Stimulated activated CD8-positive, alpha-beta memory T cell treated with anti-CD3 and anti-CD28 coated beads, Interleukin-15, amount 100 ng/mL, for 24 hours (primary cell): ENCODE data around the gene DROSHA.
A peak's percentile ranks its signal among the peaks of the same experiment; 100 is the strongest.
"Not testable (repeated sequence)": the region's sequence is repeated elsewhere in the genome, so short reads cannot be mapped to it uniquely, and the experiment has no call there.

Source experiments
- DNase-seq: peaks from one replicate; pipeline ENCODE4 v3.0.0-alpha.2; 2020; ENCODE audit warnings: low read depth

DROSHA gene, protein sequence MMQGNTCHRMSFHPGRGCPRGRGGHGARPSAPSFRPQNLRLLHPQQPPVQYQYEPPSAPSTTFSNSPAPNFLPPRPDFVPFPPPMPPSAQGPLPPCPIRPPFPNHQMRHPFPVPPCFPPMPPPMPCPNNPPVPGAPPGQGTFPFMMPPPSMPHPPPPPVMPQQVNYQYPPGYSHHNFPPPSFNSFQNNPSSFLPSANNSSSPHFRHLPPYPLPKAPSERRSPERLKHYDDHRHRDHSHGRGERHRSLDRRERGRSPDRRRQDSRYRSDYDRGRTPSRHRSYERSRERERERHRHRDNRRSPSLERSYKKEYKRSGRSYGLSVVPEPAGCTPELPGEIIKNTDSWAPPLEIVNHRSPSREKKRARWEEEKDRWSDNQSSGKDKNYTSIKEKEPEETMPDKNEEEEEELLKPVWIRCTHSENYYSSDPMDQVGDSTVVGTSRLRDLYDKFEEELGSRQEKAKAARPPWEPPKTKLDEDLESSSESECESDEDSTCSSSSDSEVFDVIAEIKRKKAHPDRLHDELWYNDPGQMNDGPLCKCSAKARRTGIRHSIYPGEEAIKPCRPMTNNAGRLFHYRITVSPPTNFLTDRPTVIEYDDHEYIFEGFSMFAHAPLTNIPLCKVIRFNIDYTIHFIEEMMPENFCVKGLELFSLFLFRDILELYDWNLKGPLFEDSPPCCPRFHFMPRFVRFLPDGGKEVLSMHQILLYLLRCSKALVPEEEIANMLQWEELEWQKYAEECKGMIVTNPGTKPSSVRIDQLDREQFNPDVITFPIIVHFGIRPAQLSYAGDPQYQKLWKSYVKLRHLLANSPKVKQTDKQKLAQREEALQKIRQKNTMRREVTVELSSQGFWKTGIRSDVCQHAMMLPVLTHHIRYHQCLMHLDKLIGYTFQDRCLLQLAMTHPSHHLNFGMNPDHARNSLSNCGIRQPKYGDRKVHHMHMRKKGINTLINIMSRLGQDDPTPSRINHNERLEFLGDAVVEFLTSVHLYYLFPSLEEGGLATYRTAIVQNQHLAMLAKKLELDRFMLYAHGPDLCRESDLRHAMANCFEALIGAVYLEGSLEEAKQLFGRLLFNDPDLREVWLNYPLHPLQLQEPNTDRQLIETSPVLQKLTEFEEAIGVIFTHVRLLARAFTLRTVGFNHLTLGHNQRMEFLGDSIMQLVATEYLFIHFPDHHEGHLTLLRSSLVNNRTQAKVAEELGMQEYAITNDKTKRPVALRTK (N-terminal part only)

DNA sequence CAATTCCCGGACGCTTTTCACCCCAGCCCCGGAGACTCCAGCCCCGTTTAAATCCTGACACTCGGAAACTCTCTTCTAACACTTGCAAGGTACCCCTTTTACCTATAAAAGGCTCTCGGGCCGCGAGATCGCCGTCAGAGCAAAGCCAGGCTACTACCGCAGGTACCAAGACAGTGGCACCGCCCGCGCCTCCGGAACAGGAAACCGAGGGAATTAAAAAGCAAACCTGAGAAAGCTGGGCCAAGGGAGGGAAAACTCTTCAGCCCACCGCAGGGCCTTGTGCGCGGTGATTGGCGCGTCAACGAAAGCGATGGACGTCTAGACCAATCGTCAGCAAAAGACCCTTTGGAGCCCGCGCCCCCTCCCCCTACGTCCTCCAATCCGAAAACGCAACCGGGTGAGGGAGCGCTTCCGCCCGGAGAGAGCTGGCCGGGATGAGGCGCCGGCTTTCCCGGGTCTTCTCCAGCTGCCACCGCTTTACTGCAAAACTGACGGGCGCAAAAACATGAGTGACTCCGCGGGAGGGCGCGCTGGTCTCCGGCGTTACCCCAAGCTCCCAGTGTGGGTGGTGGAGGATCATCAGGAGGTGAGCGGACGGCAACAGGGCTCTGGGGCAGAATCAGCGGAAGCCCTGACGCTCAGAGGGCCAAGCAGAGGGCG is at the start of gene DROSHA, which contains the start of gene C5orf22:
Gene DROSHA, minus strand, starts transcription at position 206 of the 660 bp plus-strand sequence. CDS start 3,034 bp downstream, outside the sequence.
Gene C5orf22, plus strand, starts transcription at position 414 of the 660 bp plus-strand sequence. Its CDS starts 92 bp downstream, at position 506.
- peak; percentile 76 for DNase-seq

DNA sequence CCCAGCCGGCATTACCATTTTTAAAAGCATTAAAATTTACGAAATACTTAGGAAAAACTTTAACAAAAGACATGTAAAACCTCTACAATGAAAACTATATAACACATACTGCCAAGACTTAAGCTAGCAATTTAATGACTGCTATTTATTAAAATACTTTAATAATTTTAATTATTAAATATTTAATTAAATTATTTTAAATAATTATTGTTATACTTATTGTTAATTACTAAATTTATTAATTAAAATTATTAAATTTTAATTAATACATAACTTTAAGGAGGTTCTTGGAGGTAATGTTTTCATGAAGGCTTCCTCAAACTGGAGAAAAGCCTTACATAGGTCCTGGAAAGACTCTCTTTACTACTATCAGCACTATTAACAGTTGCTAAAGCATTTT is 47.7 kb upstream of the DROSHA start:
- no peak for DNase-seq

DNA sequence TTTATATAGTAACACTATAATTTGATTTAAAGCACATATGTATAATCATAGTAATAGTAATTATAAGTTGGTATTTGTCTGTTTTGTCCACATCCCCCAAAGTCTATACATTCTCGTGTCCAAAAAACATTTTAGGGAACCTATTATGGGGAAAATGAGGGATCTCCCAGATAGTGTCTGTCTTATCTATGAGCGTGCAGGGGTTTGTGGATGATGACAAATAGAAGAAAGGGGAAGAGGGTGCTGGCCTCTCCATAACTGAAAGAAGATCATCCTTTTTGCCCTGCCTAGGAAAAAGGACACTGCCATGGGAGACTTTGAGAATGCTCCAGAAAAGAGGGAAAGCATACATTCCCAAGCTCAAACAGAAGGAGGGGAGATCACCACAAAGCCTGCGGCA is 45.5 kb upstream of the DROSHA start:
- DNase-seq: no peak

DNA sequence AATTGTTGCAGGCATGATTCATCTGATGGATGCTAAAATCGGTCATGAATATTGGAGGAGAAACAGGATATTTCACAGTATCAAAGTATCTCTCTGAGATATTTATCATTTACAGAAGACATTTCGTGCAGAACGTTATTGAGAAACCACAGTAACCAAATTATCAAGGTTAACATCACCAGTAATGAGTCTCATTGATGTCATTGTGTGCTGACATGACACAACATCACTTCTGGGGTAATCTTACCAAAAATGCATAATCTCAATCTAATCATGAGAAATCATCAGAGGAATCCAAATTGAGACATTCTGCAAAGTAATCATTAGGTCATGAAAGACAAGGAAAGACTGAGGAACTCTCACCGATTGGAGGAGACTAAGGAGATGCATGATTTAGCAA is 42.9 kb upstream of the DROSHA start:
- DNase-seq: no peak

DNA sequence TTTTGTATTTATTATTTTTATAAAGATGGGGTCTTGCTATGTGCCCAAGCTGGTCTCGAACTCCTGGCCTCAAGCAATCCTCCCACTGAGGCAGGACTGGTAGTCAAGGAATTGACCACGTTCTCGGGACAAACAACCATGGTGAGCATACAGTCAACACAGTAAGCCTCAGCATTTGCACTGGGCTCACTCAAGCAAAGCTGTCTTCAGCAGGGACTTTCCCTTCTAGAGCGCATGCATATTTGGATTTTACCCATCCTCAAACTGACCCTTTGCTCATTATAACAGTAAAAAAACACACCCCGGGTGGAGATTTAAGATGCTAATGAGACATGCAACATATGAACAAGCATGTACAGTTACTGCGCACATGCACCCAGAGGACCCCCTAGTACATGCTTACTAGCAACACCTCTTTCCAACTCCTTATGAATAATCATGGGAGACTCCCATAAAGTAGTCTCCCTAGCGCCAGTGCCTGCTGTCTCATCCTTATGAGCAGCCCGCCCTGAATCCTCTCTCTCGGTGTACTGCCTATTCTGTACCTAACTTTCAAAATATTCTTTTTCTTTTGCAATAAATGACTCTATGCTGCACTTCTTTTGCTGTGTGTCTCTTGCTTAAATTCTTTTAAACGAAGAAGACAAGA is 41.7 kb upstream of the DROSHA start:
- no peak for DNase-seq

DNA sequence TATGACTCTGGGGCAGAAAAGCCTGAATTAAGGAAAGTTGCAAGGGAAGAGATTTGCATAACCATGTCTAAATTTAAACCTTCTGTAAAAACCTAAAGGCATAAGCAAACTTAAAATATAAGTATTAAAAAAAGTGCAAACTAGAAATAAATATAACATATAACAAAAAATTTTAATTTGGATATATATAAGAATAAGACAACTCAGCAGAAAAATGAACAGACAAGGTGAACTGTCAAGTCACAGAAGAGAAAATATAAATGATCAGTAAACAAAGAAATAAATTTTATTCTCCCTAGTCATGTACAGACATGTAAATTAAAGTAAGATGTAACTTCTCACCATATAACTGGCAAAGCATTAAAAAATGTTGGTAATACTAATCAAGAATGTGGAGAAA is 37.2 kb upstream of the DROSHA start:
- no peak for DNase-seq

DNA sequence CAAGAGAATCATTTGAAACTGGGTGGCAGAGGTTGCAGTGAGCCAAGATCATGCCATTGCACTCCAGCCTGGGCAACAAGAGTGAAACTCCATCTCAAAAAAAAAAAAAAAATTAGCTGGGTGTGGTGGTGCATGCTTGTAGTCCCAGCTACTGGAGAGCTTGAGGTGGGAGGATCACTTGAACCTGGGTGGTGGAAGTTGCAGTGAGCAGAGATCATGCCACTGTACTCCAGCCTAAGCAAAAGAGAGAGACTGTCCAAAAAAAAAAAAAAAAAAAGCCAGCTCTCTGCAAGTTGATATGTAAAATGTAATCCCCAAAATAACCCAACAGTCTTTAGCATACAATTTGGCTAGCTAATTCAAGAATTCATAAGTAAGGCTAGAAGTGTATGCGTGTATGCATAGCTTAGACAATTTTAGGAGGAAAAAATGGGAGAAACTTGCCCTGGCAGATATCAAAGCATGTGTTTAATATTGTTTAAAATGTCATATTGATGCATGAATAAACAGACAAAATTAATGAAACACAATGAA is 36.5 kb upstream of the DROSHA start:
- no peak for DNase-seq

DNA sequence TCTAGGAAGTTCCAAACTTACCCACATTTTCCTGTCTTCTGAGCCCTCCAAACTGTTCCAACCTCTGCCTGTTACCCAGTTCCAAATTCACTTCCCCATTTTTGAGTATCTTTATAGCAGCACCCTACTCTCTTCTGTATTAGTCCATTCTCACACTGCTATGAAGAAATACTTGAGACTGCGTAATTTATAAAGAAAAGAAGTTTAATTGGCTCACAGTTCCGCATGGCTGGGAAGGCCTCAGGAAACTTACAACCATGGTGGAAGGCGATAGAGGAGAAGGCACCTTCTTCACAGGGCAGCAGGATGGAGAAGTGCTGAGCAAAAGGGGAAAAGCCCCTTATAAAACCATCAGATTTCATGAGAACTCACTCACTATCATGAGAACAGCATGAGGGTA is 34.5 kb upstream of the DROSHA start:
- DNase-seq: not testable (repeated sequence)

DNA sequence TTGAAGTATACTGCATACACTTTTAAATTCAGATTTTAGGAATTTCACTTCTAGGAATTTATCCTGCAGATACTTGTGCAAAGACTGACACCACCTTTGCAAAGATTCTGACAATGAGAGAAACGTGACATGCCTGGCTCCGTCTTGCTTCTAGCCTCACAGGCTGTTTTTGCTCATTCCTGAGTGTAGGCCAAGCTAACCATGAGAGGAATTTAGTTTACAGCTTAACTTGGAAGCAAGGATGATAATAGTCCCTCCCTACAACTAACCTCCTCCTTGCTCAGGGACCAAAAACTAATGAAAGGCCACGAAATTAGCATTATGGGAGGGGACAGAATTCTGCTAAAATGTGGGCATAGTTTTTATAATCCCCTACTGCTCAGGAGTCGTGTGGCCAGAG is 31.3 kb upstream of the DROSHA start:
- no peak for DNase-seq

DNA sequence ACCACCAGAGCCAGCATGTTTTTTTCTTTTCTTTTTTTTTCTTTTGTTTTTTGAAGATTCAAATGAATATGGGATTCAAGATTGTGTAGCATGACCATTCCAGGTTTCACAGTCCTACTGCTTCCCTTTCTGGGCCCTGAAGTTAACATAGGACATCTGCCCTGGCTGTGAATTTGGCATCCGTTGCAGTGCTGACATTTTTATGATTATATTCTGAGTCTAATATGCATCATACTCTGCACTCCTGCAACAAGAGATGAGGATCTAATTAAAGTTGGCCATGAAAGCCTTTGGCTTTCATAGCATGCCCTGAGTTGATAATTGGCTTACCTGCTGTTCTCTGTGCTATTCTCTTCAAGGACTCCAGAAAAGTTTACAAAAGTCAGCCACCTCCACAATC is 30.1 kb upstream of the DROSHA start:
- DNase-seq: no peak

DNA sequence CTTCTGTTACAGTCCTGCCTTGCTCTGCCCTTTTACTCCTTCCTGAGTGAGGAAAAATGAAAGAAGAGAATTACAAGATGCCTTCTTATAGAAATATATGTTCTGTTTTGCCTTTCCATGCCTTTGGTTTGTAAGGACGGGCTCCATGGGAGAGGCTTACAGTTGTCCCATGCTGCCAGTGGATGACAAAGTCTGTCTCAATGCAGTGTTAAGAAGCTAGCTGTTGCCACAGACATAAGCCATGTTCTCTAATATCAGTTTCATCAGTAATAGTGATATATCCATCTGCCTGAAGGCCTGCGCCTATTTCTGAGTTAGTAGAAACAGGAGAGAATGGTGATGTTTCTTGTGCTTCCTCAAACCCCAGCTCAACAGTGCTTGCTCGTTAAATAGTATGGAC is 28.0 kb upstream of the DROSHA start:
- no peak for DNase-seq

DNA sequence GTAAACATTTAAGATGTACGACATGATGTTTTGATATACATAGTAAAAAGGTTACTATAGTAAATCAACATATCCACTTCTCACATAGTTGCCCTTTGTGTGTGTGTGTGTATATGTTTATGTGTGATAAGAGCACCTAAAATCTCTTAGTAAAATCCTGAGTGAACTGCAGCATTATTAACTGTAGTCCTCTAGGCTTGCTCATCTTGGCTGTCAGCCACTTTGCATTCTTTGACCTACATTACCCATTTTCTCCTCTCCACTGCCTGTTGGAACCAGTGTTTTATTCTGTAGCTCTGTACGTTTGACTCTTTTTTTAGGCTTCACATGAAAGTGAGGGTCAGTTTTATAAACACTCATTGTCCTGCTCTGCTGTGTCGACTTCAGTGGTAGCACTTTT is 24.6 kb upstream of the DROSHA start:
- DNase-seq: no peak

DNA sequence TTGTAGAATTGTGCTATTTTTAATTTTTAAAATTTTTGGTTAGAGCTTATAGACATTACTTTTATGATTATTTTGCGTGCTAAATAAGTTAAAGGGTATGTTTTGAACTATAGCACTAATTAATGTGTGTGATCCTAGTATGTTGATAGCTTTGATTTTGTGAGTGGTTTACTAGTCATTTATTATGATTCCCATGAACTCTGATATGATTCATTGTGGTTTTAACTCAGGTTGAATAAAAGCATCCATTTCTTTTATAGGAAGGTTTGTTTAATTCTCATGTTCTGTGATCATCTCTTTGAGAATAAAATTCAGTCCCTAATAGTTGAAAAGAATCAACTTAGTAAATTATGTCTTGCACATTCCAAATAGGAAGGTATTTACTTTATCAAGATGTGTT is 22.7 kb upstream of the DROSHA start:
- no peak for DNase-seq

DNA sequence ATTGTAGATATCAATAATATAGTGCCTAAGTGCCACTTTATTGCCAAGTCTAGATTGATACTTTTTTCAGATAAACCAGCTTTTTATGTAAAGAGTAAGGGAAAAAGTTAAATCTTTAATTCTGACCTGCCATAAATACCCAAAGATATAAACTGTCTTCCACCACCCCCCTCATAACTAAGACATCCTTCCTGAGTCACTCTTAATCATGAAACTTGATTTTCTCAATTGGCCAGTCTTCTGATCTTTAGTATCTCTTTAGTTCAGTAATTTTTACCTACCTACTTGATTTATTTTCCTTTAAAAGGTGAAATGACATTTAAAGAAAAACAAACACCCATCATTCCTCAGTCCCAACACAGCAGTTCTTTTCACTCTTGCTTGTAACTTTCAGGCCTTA is 22.0 kb upstream of the DROSHA start:
- no peak for DNase-seq

DNA sequence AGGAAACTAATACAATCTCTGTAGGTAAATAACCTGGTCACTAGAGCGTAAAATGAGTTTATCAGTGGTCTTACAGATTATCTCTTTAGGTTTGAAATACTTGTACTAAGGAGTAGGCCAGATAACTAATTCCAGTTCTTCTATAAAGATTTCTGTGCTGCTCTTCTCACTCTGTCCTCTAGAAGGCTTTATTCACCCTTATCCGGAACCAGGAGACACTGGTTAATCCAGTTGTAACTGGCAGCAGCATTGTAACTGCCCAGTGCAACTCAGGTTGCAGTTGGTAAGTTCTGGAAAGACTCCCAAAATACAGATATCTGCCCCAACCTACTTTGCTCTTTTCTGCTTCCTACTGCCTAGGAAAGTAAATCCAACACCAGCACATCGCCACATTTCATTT is 20.0 kb upstream of the DROSHA start:
- DNase-seq: no peak

DNA sequence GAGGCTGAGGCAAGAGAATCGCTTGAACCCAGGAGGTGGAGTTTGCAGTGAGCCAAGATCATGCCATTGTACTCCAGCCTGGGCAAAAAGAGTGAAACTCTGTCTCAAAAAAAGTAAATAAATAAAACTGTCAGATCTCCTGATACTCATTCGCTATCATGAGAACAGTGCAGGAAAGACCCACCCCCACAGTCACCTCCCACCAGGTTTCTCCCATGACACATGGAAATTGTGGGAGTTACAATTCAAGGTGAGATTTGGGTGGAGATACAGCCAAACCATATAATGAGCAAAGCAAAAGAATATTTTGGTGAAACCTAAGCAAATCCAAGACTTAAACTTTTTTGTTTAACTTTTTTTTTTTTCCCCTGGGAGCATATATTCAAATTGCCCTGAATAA is 17.2 kb upstream of the DROSHA start:
- DNase-seq: not testable (repeated sequence)

DNA sequence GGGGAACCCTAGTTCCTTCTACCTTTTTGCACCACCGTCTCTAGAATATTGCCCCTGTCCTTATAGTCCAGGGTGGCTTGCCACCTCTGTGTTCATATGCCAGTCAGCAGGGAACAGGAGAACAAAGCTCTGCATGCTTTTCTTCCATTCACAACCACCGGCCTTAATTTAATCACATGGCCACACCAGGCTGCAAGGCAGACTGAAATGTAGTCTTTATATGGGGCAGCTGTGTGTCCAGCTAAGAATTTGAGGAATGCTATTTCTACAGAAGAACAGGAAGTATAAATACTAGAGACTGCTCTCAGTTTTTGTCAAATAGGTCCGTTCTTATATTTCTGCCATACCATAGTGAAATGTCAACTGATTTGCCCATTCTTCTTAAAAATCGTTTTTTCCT is 6.0 kb upstream of the DROSHA start:
- no peak for DNase-seq

DNA sequence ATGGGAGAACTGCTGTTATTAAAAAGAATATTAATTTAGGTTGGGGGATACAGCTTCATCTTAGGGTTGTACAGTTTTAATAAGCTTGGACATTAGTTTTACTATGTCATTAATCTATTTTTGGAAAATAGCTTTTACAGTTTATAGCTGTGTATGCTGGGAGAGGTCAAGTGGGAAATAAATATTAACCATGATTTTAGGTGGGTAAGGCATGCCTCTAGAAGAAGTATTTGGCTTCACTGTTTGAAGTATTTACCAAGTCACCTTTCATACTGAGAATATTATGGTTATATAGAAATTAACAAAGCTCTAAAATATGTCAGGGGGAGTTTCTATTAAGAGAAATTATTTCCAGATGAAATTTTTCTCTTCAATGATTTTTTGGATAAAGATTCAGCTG is 5.5 kb upstream of the DROSHA start:
- DNase-seq: no peak

DNA sequence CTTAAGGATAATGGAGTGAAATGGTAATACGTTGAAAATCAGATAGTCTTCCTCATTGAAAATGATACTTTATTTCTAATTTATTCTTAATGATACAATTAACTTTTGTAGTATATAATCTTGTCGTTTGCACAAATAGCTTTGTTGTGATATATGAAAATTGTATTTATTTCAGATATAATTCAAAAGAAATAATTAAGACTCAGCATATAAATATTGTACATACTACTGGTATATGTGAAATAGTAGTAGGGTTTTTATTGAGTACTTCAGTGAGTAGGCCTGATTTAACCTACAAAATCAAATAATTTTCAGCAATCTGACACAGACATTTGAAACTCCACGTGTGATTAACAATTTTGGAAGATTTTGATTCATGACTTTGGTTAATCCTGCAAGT is 5.0 kb upstream of the DROSHA start:
- no peak for DNase-seq

DNA sequence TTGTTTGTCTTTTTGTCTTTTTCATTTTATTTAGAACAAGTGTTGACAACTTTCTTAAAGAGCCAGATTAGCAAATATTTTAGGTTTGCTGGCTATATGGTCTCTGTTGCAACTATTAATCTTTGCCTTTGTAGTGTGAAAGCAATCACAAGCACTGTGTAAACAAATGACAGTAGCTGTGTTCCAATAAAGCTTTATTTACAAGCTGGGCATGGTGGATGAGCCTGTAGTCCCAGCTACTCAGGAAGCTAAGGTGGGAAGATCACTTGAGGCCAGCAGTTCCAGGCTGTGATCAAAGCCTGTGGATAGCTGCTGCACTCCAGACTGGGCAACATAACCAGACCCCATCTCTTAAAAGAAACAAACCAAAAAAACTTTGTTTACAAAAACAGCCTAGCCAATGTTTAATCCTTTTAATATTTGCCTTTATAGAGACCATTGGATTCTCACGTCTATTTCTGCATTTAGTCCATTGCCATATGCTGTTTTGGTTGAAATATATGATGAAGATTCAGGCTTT is 2.7 kb upstream of the DROSHA start:
- no peak for DNase-seq

DNA sequence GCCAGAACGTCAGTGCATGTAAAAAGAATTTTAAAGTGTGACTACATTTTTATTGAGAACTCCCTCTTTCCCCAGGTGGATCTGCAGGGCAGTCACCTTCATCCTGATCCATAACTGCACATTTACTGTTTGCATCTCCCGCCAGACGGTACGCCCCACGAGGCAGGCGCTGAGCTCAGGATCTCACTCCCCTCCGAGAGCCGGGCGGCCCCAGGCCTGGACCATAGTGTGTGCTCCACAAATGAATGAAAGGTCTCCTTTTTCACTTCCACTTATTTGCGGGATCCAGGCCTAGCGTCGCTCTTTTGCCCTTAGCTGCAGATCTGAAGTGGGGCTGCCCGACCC is 378 bp downstream of the DROSHA start:
- peak; percentile 13 for DNase-seq
